Endothelial cell of umbilical vein (primary cell): ENCODE measurements around the gene TEAD3. TPM values are rescaled to one million over a fixed set of nuclear protein-coding genes. Genes with fewer than 3 reads are reported as not detected.

Experiments
- BruUV-seq: library from RNA; stranded (reverse); fragments of 400-500 nt; replicated peaks from 2 replicates; lab custom pipeline; 2021; lab: Mats Ljungman, UMichigan
- CTCF ChIA-PET: fragments of 300-600, 350-600 bp; sonication (Branson Sonifier 250); formaldehyde crosslinking; loops from one replicate; lab custom pipeline; 2021; ENCODE audit warnings: antibody characterized with exemption, inconsistent platforms; lab: Charles Lee
- POLR2A ChIA-PET: fragments of 300-600, 350-600 bp; sonication (Branson Sonifier 250); formaldehyde crosslinking; loops from one replicate; lab custom pipeline; 2021; ENCODE audit warnings: antibody characterized with exemption, inconsistent platforms; lab: Charles Lee
- DNase-seq: peaks from one replicate; pipeline ENCODE4 v3.0.0-alpha.2; 2011; ENCODE audit warnings: low read depth, low spot score
- FAIRE-seq: peaks from 2 replicates; lab custom pipeline; 2011; peaks lifted over from hg19 to GRCh38; lab: Jason Lieb, UNC
- H2AFZ ChIP-seq: 2 replicates; pipeline ENCODE4 v1.6.0; 2012; ENCODE audit warnings: low read depth, low read length, control low read depth, inconsistent platforms
- H3K27ac ChIP-seq: 2 replicates; pipeline ENCODE4 v1.5.1; 2011; ENCODE audit warnings: low read depth, mild to moderate bottlenecking, control low read depth, low read length, moderate library complexity; ENCODE audit not compliant: insufficient read depth
- H3K27me3 ChIP-seq, 2 experiments: 2 replicates each; pipeline versions ENCODE4 v1.6.0 to v1.6.1; 2011; ENCODE audit warnings: low read length in 2 of 2, mixed read lengths in 1 of 2; ENCODE audit not compliant: control insufficient read depth in 2 of 2, insufficient read depth in 2 of 2
- H3K36me3 ChIP-seq, 2 experiments: 2 replicates in 1 of 2; 3 replicates in 1 of 2; pipeline ENCODE4 v1.5.1; 2011; ENCODE audit warnings: low read length in 2 of 2, mild to moderate bottlenecking in 1 of 2, moderate library complexity in 1 of 2; ENCODE audit not compliant: control insufficient read depth in 2 of 2, insufficient read depth in 2 of 2; ENCODE audit errors: extremely low read depth in 1 of 2
- H3K4me1 ChIP-seq: 3 replicates; pipeline ENCODE4 v1.5.1; 2011; ENCODE audit warnings: mild to moderate bottlenecking, low read length; ENCODE audit not compliant: control insufficient read depth, insufficient read depth; ENCODE audit errors: extremely low read depth
- H3K4me2 ChIP-seq: 2 replicates; pipeline ENCODE4 v1.6.1; 2011; ENCODE audit warnings: low read length, control low read depth, mixed read lengths; ENCODE audit not compliant: insufficient read depth
- H3K4me3 ChIP-seq, 3 experiments: fragments of 200-600 bp in 1 of 3; sonication (generic), shearing (Covaris generic) in 1 of 3; replicated peaks in 1 of 3; 2 replicates each; pipeline ENCODE4 v1.5.1; 2011 to 2016; ENCODE audit warnings: control low read depth in 3 of 3, low read length in 3 of 3, mild to moderate bottlenecking in 2 of 3, inconsistent platforms in 1 of 3, low read depth in 1 of 3, moderate library complexity in 1 of 3; ENCODE audit not compliant: insufficient read depth in 1 of 3
- H3K79me2 ChIP-seq: 2 replicates; pipeline ENCODE4 v1.6.0; 2012; ENCODE audit warnings: low read length, inconsistent platforms; ENCODE audit not compliant: control insufficient read depth, insufficient read depth
- H3K9ac ChIP-seq: replicated peaks from 2 replicates; pipeline ENCODE3; 2011; ENCODE audit warnings: low read length, control low read depth; ENCODE audit not compliant: insufficient read depth; ENCODE audit errors: extremely low read depth
- H3K9me1 ChIP-seq: replicated peaks from 3 replicates; pipeline ENCODE4 v1.6.0; 2011; ENCODE audit warnings: mild to moderate bottlenecking, low read length; ENCODE audit not compliant: control insufficient read depth, insufficient read depth; ENCODE audit errors: extremely low read depth
- H3K9me3 ChIP-seq: replicated peaks from 2 replicates; pipeline ENCODE4 v1.5.1; 2012; ENCODE audit warnings: low read length, inconsistent platforms; ENCODE audit not compliant: control insufficient read depth, insufficient read depth
- H4K20me1 ChIP-seq: replicated peaks from 2 replicates; pipeline ENCODE3; 2011; ENCODE audit warnings: mild to moderate bottlenecking, low read length; ENCODE audit not compliant: control insufficient read depth, insufficient read depth; ENCODE audit errors: extremely low read depth
- FOS ChIP-seq: IDR thresholded peaks from 2 replicates; pipeline ENCODE4 v1.6.1; 2011; ENCODE audit warnings: mild to moderate bottlenecking, low read length, moderate library complexity, borderline replicate concordance; ENCODE audit not compliant: insufficient read depth
- POLR2A ChIP-seq: IDR thresholded peaks from 2 replicates; pipeline ENCODE4 v1.6.1; 2012; ENCODE audit warnings: low read depth, mild to moderate bottlenecking, control low read depth, low read length
- POLR2AphosphoS5 ChIP-seq: IDR thresholded peaks from 2 replicates; pipeline ENCODE4 v1.6.1; 2012; ENCODE audit warnings: low read depth, mild to moderate bottlenecking, control low read depth, low read length, moderate library complexity; ENCODE audit not compliant: insufficient read depth
- dilution Hi-C: fragments of 300-500 bp; cut with MboI; formaldehyde crosslinking; loops from one replicate; pipeline ENCODE4 v1.15.0; 2019; ENCODE audit warnings: low sequenced_read_pairs; ENCODE audit not compliant: extremely low pct_ligation_motif_present
- intact Hi-C: fragments of 100-400 bp; cut with micrococcal nuclease; formaldehyde crosslinking; loops from one replicate; pipeline ENCODE4 v1.10.0; 2022
- polyA plus RNA-seq, 4 experiments: library from polyadenylated mRNA; depleted of rRNA in 3 of 4; stranded (reverse) in 3 of 4; unstranded in 1 of 4; fragments of >200 nt; gene quantifications; 2 replicates each; pipeline versions ENCODE4 v1.2.1 to v1.2.3, GENCODE V29; 2011 to 2012; ENCODE audit warnings: missing spikeins in 1 of 4
- total RNA-seq: library from RNA; stranded (reverse); gene quantifications from 2 replicates; pipeline ENCODE4 v1.2.3, GENCODE V29; 2021
- TF ChIP-seq, protein P1 (sequence below), 2 donors: IDR thresholded peaks; 1 replicate in 1 of 2; 2 replicates in 1 of 2; pipeline ENCODE4 v1.5.1; 2011; ENCODE audit warnings: low read length in 2 of 2, mild to moderate bottlenecking in 2 of 2, moderate library complexity in 2 of 2, control low read depth in 1 of 2, inconsistent platforms in 1 of 2, low read depth in 1 of 2; ENCODE audit not compliant: insufficient read depth in 1 of 2; ENCODE audit errors: extremely low read depth in 1 of 2

Gene TEAD3
- total and polyA plus RNA-seq, 2 donors (not counting 3 experiments of a cell fraction or from before 2014, with no cell fraction given), result 1.1 to 1.6 TPM

DNA sequence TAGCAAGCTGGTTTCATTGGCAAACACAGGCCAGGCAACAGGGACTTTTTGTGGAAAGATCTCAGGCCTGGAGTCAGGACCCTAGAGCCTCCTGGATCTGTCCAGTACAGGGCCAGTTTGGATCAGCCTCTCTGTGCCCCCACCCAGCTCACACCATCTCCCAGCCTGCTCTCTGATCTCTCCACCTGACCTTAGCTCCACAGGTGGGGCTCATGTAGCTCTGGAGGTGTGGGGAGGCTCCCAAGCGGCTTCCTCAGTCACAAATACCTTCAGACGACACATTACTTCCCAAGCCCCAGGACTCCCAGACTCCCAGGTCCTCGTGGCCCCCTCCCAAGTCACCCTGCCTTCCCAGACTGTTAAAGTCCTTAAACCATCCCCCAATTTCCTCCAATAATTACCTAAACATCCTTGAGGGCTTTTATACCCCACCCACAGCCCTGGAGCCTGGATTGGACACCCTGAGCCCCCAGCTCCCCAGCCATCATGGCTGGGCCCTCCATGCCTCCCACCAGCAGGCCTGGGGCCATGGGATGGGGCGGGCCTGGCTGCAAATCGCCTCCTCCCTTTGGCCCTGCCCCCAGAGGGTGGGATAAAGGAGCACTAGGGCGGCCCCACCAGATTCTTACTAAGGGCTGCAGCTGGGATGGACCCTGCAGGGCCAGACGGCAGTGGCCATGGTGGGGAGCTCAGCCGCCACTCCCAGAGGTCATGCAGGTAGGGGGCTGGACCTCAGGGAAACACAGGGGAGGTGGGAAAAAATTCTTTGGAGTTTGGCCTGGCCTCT, 60.6 kb downstream of the TEAD3 start:
- intact Hi-C loops (no loop called here), dilution Hi-C loops (no loop called here)
- ChIA-PET CTCF (interaction anchor here (2.2 to 5.8 kb wide), 4 partner anchors 8 to 21 kb away, joined by 4 to 29 read pairs (median 10); no protein-coding TSS in a partner anchor), POLR2A (interaction anchor here (0.6 kb wide), 1 partner anchor 86 kb away, joined by 3 read pairs; no protein-coding TSS in a partner anchor)
- no peak overlapping the region for H3K27ac ChIP-seq
- BruUV-seq, result no TSS peak
- no peaks in the 10 kb centered on the region for H3K9me3 ChIP-seq
- no peaks in the 10 kb centered on the region for H3K27me3 ChIP-seq
- H3K9me1 ChIP-seq, result no peaks in the 10 kb centered on the region
- H3K4me1 ChIP-seq, result no peaks in the 10 kb centered on the region
- no peak overlapping the region for H2AFZ ChIP-seq
- FAIRE-seq (no peak), DNase-seq (no peak)
- H3K4me3 ChIP-seq, result no peak overlapping the region
- H4K20me1 ChIP-seq, result no peaks in the 10 kb centered on the region
- no peaks in the 10 kb centered on the region for H3K36me3 ChIP-seq
- H3K4me2 ChIP-seq, result no peak overlapping the region
- TF ChIP-seq POLR2AphosphoS5 (no peak), POLR2A (no peak), FOS (no peak)
- TF ChIP-seq, protein P1, sequence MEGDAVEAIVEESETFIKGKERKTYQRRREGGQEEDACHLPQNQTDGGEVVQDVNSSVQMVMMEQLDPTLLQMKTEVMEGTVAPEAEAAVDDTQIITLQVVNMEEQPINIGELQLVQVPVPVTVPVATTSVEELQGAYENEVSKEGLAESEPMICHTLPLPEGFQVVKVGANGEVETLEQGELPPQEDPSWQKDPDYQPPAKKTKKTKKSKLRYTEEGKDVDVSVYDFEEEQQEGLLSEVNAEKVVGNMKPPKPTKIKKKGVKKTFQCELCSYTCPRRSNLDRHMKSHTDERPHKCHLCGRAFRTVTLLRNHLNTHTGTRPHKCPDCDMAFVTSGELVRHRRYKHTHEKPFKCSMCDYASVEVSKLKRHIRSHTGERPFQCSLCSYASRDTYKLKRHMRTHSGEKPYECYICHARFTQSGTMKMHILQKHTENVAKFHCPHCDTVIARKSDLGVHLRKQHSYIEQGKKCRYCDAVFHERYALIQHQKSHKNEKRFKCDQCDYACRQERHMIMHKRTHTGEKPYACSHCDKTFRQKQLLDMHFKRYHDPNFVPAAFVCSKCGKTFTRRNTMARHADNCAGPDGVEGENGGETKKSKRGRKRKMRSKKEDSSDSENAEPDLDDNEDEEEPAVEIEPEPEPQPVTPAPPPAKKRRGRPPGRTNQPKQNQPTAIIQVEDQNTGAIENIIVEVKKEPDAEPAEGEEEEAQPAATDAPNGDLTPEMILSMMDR (IDR thresholded peaks at IDR 0.05; ENCODE audit: extremely low read depth in 1 of 2, insufficient read depth in 1 of 2, low read depth in 1 of 2, low read length in 2 of 2), result no peak
- no peak overlapping the region for H3K9ac ChIP-seq
- H3K79me2 ChIP-seq, result no peaks in the 10 kb centered on the region
